Inflammatory macrophage treated with lipopolysaccharide for 1 hour (primary cell): ENCODE data around the gene ITGA2B.
"Not testable (repeated sequence)": the region's sequence is repeated elsewhere in the genome, so short reads cannot be mapped to it uniquely, and the experiment has no call there.

ENCODE experiments used
- DNase-seq, 2 donors: peaks; one replicate each; pipeline ENCODE4 v3.0.0-alpha.2; 2020 to 2022

Gene ITGA2B

DNA sequence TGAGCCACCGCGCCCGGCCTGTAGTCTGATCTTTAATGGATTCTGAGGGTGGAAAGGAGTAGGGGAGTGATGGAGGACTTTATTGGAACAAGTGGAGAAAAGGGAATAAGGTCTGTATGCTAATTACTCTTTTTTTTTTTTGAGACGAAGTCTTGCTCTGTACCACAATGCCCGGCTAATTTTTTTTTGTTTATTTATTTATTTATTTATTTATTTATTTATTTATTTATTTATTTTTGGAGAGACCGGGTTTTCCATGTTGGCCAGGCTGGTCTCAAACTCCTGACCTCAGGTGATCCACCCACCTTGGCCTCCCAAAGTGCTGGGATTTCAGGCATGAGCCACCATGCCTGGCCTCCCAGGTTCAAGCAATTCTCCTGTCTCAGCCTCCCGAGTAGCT lies 59.9 kb downstream of the ITGA2B start:
- DNase-seq, result not testable (repeated sequence)

DNA sequence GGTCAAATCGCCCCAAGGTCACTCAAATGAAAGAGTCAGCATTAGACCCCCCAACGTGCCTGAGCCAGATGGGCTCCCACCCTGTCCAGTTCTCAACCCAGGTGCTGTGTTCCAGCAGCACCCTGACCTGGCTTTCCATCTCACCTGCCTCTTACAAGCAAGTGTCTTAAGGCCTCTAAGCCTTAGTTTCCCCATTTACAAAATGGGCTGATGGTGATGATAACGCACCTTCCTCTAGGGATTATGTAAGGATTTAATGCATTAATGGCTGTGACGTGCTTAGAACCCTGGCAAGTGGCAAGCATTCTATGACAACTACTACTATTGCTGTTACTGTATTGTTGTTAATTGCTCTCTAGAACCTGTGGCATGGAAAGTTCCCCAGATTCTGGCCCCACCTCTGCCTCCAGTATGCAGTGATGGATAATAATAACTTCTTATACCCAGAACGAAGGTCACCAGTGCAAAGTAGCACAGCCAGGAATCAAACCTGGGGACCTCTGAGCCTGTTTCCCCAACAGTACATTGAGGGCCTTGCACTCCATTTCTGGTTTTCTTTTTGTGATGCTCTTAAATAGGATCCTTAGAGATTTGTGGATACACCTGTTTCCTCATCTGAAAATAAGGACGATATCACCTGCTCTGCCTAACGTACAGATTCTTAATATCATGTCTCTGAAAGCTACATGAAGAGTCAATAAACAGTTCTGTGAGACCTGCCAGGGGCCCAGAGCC lies 61.6 kb downstream of the ITGA2B start:
- no peak for DNase-seq

DNA sequence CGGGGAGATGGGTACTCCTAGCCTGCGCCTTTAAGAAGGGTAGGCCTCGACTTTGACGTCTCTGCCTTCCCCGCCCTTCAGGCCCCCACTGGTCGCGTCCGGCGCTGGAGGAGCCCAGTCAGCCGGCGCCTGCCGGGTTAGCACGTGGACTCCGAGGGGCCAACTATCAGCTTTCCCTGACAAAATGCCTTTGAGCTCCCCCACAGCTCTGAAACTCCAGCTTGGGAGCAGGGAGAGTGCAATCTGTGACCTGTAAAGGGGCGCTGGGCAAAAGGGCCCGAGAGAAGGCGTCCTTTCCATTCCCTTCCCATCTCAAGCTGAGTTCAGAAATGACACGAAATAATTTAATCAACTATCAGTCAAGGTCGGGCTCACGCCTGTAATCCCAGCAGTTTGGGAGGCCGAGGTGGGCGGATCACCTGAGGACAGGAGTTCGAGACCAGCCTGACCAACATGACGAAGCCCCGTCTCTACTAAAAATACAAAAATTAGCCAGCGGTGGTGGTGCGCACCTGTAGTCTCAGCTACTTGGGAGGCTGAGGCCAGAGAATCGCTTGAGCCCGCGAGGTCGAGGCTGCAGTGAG lies 62.5 kb downstream of the ITGA2B start:
- DNase-seq, result peak; percentile 93

DNA sequence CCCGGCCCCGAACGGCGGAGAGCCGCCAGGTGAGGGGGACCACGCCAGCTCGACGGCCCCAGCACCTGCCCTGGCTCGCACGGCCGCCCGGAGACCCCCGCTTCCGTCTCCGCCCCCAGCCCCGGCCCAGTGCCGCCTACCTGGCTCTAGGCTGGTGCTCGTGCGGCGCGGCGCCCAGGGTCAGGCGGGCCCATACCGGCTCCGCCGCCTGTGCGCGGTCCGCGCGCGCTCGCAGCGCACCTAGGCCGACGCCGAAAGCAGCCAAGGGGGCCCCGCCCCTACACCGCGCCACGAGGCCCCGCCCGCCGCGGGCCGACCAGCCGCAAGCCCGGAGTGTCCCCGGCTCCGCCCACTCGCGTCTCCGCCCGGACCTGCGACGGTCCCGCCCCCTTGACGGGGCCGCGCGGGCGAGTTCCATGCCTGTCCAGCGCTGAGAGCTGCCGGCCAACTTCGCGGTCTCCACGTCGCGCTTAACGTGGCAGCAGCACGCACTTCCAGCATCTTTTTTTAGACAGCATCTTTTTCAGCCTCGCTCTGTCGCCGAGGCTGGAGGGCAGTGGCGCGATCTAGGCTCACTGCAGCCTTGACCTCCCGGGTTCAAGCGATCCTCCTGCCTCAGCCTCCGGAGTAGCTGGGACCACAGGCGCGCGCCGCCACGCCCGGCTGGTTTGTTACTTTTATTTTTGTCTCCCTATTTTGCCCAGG lies 64.7 kb downstream of the ITGA2B start, which contains the start of gene SLC25A39:
Gene SLC25A39, minus strand, starts transcription at position 253 of the 705 bp plus-strand sequence. CDS start 1,261 bp downstream, outside the sequence.
- DNase-seq, result peak; percentile 90 to 96

DNA sequence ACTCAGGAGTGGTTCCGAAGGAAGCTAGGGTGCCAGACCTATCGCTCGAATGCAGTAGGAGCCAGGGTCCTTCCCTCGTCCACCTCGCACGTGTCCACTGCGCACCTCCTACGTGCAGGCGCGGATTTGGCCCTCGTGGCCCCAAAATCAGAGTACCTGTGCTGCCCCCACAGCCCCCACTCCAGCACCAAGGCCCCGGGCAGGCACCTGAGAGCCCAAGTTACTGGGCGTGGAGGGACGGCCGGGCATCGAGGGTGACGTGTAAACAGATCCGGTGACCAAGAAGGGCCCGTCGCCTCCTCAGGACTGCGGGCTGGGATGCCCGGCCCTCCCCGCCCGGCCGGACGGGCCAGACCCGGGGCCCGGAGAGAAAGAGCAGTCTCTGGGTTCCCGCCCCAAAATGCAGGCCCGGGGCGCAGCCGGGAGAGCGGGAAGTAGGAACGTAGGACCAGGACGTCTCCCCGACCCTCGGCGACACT lies 65.3 kb downstream of the ITGA2B start:
- no peak for DNase-seq

DNA sequence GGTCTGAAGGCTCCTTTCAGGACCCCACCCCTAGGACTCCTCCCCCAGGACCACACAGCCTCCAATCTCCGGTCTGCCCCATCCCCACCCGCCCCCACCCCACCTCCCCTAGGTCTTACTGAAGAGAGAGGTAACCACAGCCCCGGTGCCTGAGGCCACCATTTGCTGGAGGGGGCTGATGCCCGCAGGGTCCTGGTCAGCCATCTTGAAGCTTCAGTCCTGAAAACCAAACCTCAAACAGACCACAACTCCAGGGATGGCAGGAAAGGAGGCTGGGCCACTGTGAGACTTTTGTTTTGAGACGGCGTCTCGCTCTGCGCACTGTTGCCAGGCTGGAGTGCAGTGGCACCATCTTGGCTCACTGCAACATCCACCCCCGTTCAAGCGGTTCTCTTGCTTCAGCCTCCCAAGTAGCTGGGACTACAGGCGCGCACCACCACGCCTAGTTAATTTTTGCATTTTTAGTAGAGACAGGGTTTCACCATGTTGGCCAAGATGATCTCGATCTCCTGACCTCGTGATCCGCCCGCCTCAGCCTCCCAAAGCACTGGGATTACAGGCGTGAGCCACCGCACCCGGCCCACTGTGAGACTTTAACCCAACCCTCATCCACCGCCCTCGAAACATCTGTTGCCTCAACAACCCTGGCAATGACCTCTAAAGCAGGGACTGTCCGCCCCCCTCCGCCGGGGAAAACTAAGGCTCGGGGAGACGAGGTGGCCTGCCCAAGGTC lies 65.9 kb downstream of the ITGA2B start:
- no peak for DNase-seq

DNA sequence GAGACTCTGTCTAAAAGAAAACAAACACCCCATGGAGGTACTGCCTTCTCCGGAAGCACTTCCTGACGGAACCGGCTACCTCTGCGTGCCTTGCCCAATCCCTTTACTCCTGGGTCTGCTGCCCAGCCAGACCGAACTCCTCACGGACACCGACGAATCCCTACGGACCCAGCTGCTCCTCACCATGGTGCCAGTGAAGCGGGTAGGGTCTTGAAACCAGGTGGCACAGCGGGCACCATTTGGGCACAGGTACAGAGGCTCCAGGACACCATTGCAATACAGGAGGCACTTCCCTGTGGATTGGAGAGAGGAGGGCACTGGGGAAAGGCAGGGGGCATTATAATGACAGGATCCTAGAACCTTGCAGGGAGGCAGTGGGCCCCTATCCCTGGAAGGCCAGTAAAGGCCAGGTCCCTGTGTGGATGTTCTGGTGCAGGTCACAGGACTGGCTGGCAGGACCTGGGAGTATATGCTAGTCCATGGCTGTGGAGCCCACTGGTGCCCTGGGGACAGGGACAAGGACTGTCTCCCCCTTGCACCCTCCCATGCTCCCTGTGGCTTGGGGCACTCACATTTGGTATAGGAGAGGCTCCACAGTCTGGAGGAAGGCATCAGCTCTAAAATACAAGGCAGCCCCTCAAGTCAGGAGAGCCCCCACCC lies 67.1 kb downstream of the ITGA2B start:
- no peak for DNase-seq
